Upper lobe of right lung (tissue), 1 donor: ENCODE results near the gene MFSD2B. TPM values are rescaled to one million over a fixed set of nuclear protein-coding genes. Genes with fewer than 3 reads are reported as not detected.

Experiments
- ATAC-seq: fragments of 200-7000 bp; cut with Tn5 transposase; one replicate; pipeline ENCODE4 v1.9.1; 2020; ENCODE audit warnings: mild to moderate bottlenecking, moderate library complexity
- DNase-seq: peaks from one replicate; pipeline ENCODE4 v3.0.0-alpha.2; 2020
- H3K27ac ChIP-seq: fragments of 200-600 bp; one replicate; pipeline ENCODE4 v1.8.0; 2022
- H3K27me3 ChIP-seq: fragments of 200-600 bp; one replicate; pipeline ENCODE4 v1.8.0; 2022; ENCODE audit warnings: mild to moderate bottlenecking
- H3K36me3 ChIP-seq: fragments of 200-600 bp; one replicate; pipeline ENCODE4 v1.8.0; 2022
- H3K4me1 ChIP-seq: fragments of 200-600 bp; one replicate; pipeline ENCODE4 v1.8.0; 2022
- H3K4me3 ChIP-seq: fragments of 200-600 bp; one replicate; pipeline ENCODE4 v1.8.0; 2022; ENCODE audit warnings: mild to moderate bottlenecking
- H3K9me3 ChIP-seq: fragments of 200-600 bp; one replicate; pipeline ENCODE4 v1.8.0; 2022
- intact Hi-C: fragments of 100-400 bp; cut with DNase I; formaldehyde crosslinking; loops from one replicate; pipeline ENCODE4 v1.11.0; 2022
- total RNA-seq: library from RNA; stranded (reverse); fragmentation: NEBNext Ultra II Directional; extraction: Animal tissue kit (Norgen Biotek cat#: 25700); gene quantifications from one replicate; pipeline ENCODE4 v1.2.1, GENCODE V29; 2021
- TF ChIP-seq, protein P1 (sequence below): fragments of 200-600 bp; IDR thresholded peaks from one replicate; pipeline ENCODE4 v1.8.0; 2022; ENCODE audit warnings: antibody characterized with exemption
- donor health status: DM: no; HTN: yes; CAD: no; lungs with severe emphysema.

Gene MFSD2B
- total RNA-seq, 1 donor from 2014 or later, result 0.35 TPM

DNA sequence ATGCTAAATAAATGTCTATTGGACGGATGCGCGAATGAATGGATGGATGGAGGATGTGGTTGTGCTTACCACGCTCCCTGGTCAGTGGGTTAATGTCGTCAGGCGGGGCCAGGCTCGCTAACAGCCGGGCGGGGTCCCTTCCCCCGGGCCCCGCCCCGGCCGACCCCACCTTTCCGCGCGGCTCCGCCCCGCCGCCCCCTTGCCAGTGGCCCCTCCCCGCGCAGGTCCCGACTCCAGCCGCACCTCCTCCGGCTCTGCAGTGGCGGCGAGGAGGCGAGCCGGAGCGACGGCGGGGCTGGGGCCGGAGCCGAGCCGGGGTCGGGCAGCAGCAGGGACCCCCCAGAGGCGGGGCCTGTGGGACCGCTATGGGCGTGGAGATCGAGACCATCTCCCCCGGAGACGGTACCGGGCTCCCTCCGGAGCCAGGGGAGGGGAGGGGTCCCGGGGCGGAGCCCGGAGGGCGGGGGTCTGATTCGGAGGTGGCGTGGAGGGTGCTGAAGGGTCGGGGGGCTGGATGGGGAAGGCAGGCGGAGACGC lies 39.7 kb downstream of the MFSD2B start, which contains the start of gene FKBP1B:
FKBP1B (plus strand) TSS at position 257 of the 537 bp plus-strand sequence; CDS start at position 366, 109 bp downstream.
- no peaks in the 10 kb centered on the region for H3K9me3 ChIP-seq
- H3K4me1 ChIP-seq, result peaks cover 17% of the 10 kb centered on the region
- no peaks in the 10 kb centered on the region for H3K27me3 ChIP-seq
- ATAC-seq (peak; percentile 73), DNase-seq (peak; percentile 84)
- TF ChIP-seq, protein P1, sequence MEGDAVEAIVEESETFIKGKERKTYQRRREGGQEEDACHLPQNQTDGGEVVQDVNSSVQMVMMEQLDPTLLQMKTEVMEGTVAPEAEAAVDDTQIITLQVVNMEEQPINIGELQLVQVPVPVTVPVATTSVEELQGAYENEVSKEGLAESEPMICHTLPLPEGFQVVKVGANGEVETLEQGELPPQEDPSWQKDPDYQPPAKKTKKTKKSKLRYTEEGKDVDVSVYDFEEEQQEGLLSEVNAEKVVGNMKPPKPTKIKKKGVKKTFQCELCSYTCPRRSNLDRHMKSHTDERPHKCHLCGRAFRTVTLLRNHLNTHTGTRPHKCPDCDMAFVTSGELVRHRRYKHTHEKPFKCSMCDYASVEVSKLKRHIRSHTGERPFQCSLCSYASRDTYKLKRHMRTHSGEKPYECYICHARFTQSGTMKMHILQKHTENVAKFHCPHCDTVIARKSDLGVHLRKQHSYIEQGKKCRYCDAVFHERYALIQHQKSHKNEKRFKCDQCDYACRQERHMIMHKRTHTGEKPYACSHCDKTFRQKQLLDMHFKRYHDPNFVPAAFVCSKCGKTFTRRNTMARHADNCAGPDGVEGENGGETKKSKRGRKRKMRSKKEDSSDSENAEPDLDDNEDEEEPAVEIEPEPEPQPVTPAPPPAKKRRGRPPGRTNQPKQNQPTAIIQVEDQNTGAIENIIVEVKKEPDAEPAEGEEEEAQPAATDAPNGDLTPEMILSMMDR, result no peak
- intact Hi-C loops, result no loop called here
- H3K4me3 ChIP-seq, result peak within 1 kb of the TSS; percentile 78
- no peaks in the 10 kb centered on the region for H3K36me3 ChIP-seq
- no peak within 1 kb of the TSS for H3K27ac ChIP-seq

DNA sequence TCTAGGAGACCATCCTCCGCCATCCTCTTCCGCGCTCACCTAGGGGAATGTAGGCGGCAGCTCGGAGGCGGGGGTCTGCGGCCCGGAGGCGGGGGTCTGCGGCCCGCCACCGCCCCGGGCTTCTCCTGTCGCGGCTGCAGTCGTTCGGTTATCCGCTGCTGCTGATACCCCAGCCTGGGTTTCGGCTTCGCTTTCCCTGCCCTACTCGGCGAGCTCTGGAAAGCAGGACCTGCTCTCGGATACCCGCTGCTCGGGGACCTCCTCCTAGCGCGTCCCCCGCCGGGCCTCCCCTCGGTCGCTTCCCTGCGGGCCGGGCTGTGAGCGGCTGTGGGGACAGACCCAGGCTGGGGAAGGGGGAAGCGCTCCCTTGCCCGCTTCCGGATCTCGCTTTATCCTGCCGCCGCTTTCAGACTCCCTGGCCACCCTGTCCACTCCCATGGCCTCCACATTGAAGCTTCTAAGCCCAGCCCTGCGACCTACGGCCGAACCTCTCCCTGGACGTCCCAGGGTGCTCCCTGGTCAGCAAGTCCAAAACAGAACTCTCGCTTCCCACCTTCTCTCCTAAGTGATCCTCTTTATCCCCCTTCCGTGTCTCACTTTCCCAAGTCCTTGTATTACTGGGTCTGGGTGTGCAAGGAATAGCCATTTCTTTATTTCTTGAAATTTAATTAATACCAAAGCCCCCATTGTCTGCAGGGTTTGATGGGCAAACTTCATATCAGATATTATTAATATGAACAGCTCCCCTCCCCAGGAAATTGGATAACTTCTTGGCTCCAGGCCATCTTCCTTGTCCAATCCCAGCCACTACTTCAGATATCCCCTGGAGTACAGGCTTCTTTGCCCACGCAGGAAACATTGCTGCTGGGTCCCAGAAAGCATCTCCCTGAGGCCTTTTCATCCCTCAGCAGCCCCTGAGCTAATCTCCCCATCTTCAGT lies 40.4 kb downstream of the MFSD2B start:
- ATAC-seq (peak; percentile 5), DNase-seq (peak; percentile 70)
- H3K36me3 ChIP-seq, result no peaks in the 10 kb centered on the region
- intact Hi-C loops, result no loop called here
- TF ChIP-seq, protein P1, result no peak
- H3K27ac ChIP-seq, result no peak overlapping the region
- peak overlapping the region; percentile 78 for H3K4me3 ChIP-seq
- H3K27me3 ChIP-seq, result no peaks in the 10 kb centered on the region
- peaks cover 17% of the 10 kb centered on the region for H3K4me1 ChIP-seq
- no peaks in the 10 kb centered on the region for H3K9me3 ChIP-seq

DNA sequence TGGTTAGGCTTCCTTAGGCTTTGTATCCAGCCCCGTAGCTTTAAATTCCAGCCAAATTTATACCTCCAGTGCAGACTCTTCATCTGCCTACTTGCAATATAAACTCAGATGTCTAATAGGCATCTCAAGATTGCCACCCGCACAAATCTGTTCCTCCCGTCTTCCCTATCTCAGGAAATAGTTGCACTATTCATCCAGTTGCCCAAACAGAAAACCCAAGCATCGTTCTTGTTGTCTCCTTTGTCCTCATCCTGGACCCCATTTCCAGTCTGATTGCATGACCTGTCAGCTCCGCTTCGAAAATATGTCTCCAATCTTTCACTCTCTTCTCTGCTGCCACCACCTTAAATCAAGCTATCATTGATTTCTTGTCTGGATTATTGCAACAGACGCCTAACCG lies 41.9 kb downstream of the MFSD2B start:
- TF ChIP-seq, protein P1, result no peak
- Histone ChIP-seq H3K36me3 (no peaks in the 10 kb centered on the region), H3K27me3 (no peaks in the 10 kb centered on the region), H3K4me1 (peaks cover 9% of the 10 kb centered on the region), H3K4me3 (no peak overlapping the region), H3K9me3 (no peaks in the 10 kb centered on the region), H3K27ac (no peak overlapping the region)
- DNase-seq (no peak), ATAC-seq (no peak)
- intact Hi-C loops, result no loop called here

DNA sequence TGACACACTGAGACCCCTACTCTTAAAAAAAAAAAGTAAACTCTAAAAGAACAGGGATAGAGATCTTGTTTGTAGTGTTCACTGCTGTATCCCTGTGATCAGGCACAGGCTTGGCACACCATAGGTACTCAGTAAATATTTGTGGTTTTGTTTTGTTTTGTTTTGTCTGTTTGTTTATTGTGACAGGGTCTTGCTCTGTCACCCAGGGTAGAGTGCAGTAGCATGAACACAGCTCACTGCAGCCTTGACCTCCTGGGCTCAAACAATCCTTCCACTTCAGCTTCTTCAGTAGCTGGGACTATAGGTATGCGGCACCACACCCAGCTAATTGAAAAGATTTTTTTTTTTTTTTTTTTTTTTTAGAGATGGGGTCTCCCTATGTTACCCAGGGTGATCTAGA lies 43.1 kb downstream of the MFSD2B start:
- TF ChIP-seq, protein P1, result no peak
- H3K27ac ChIP-seq, result no peak overlapping the region
- H3K4me3 ChIP-seq, result no peak overlapping the region
- H3K4me1 ChIP-seq, result peaks cover 9% of the 10 kb centered on the region
- ATAC-seq (no peak), DNase-seq (no peak)
- no peaks in the 10 kb centered on the region for H3K27me3 ChIP-seq
- H3K36me3 ChIP-seq, result no peaks in the 10 kb centered on the region
- H3K9me3 ChIP-seq, result no peaks in the 10 kb centered on the region
- intact Hi-C loops, result no loop called here

DNA sequence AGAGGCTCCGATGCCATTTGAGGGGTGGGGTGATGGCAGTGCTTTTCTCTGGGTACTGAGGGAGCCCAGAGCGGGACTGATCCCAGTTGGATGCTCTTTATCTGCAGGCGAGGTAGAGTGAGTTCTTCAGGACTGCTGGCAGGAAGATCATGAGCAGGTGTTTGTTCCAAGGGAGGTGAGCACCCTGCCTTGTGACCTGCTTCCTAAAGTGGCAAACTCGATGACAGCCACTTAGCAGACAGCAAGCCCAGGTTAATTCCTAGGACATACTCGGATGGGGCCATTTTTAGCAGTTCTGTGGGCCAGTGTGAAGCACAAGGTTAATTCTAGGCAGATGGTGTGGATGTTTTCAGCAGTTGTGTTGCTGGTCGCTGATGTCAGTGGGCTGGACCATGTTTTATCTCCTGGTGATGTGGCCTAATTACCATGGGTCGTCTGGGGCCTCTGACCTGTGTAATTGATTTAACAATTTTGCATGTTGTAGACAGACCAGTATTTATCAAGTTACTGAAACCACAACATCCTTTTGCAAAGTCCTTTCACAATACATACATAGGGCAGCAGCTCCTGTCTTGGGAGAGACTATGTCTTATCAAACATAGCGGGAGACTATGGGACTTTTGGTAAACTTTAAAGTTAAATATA lies 44.6 kb downstream of the MFSD2B start:
- Histone ChIP-seq H3K36me3 (no peaks in the 10 kb centered on the region), H3K4me1 (no peaks in the 10 kb centered on the region), H3K27ac (no peak overlapping the region), H3K4me3 (no peak overlapping the region), H3K27me3 (no peaks in the 10 kb centered on the region), H3K9me3 (no peaks in the 10 kb centered on the region)
- ATAC-seq (no peak), DNase-seq (no peak)
- TF ChIP-seq, protein P1, result no peak
- intact Hi-C loops, result no loop called here
